ENCODE data around the gene RAB30. TPM values are rescaled to one million over a fixed set of nuclear protein-coding genes. Genes with fewer than 3 reads are reported as not detected.

RAB30 gene
- total and polyA plus RNA-seq, 8 donors = 11.3 to 15.9 (median 14.3) TPM

DNA sequence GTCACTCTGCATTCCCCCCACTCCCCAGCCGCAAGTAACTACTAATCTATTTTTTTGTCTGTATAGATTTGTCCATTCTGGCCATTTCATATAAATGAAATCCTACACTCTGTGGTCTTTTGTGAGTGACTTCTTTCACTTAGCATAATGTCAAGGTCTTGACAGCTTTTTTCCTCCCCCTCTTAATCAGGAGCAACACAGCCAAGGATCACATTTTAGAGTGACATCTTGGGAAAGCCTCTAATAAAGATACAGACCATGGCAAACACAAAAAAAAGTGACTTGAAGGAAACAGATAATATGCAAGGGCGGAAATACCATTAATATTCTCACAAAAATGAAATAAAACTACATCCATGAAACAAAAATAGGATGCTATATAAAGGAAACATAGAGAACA lies 43.9 kb downstream of the RAB30 start:
- no peak for DNase-seq
- no peaks in the 10 kb centered on the region for H3K9me3 ChIP-seq
- no peak overlapping the region for H3K27ac ChIP-seq
- no peaks in the 10 kb centered on the region for H3K27me3 ChIP-seq
- no peak overlapping the region for H3K4me3 ChIP-seq
- intact Hi-C loops (cut with DNase I) = no loop called here
- H3K4me1 ChIP-seq = peaks cover 0 to 8% of the 10 kb centered on the region in 2 donors
- TF ChIP-seq CTCF (IDR thresholded peaks at IDR 0.05) = no peak
- no peak for ATAC-seq
- no peaks in the 10 kb centered on the region for H3K36me3 ChIP-seq

DNA sequence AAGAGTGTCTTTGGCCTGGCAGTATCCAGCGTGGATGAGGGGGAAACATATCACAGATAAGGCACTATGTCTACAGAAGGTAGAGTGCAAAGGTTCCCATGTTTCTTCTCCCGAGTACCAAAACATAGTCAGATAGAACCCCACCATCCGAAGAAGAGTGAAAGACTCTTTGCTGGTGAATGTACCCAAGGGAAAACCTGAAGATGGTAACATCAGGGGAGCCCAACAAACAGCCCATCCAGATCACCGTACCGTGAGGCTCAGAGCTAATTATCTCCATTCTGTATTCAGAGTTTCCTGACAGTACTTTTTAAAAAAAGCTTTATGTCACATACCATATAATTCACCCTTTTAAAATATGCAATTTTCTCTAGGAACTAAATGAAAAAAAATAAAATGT lies 44.4 kb downstream of the RAB30 start:
- Histone ChIP-seq H3K36me3 (no peaks in the 10 kb centered on the region), H3K4me1 (peaks cover 0 to 8% of the 10 kb centered on the region in 2 donors), H3K9me3 (no peaks in the 10 kb centered on the region), H3K4me3 (no peak overlapping the region), H3K27me3 (no peaks in the 10 kb centered on the region), H3K27ac (no peak overlapping the region)
- TF ChIP-seq CTCF (IDR thresholded peaks at IDR 0.05) = no peak
- no peak for ATAC-seq
- DNase-seq = no peak
- intact Hi-C loops (cut with DNase I) = no loop called here

DNA sequence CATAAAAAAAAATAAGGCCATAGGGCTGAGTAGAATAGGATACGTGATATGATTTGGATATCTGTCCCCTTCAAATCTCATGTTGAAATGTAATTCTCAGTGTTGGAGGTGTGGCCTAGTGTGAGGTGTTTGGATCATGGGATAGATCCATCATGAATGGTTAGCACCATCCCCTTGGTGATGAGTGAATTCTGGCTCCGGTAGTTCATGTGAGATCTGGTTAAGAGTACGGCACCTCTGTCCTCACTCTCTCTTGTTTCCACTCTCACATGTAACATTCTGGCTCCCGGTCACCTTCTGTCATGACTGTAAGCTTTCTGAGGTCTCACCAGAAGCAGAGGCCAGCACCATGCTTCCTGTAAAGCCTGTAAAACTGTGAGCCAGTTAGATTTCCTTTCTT lies 45.5 kb downstream of the RAB30 start:
- intact Hi-C loops (cut with DNase I) = no loop called here
- Histone ChIP-seq H3K4me1 (peaks cover 0 to 8% of the 10 kb centered on the region in 2 donors), H3K36me3 (no peaks in the 10 kb centered on the region)

GRCh38 chr11:83025267-83025704 lies 46.4 kb downstream of the RAB30 start:
- H3K4me3 ChIP-seq = no peak overlapping the region
- H3K27ac ChIP-seq = no peak overlapping the region
- DNase-seq (no peak), ATAC-seq (no peak)
- no peak for TF ChIP-seq CTCF (IDR thresholded peaks at IDR 0.05)
- no peaks in the 10 kb centered on the region for H3K36me3 ChIP-seq
- intact Hi-C loops (cut with DNase I) = no loop called here
- no peaks in the 10 kb centered on the region for H3K27me3 ChIP-seq
- no peaks in the 10 kb centered on the region for H3K9me3 ChIP-seq
- peaks cover 0 to 8% of the 10 kb centered on the region in 2 donors for H3K4me1 ChIP-seq

More for the DNA sequence above, 45.5 kb downstream of the RAB30 start:
- no peak overlapping the region for H3K27ac ChIP-seq
- no peak for TF ChIP-seq CTCF (IDR thresholded peaks at IDR 0.05)
- no peaks in the 10 kb centered on the region for H3K27me3 ChIP-seq
- H3K9me3 ChIP-seq = no peaks in the 10 kb centered on the region
- no peak for DNase-seq
- no peak for ATAC-seq
- no peak overlapping the region for H3K4me3 ChIP-seq

DNA sequence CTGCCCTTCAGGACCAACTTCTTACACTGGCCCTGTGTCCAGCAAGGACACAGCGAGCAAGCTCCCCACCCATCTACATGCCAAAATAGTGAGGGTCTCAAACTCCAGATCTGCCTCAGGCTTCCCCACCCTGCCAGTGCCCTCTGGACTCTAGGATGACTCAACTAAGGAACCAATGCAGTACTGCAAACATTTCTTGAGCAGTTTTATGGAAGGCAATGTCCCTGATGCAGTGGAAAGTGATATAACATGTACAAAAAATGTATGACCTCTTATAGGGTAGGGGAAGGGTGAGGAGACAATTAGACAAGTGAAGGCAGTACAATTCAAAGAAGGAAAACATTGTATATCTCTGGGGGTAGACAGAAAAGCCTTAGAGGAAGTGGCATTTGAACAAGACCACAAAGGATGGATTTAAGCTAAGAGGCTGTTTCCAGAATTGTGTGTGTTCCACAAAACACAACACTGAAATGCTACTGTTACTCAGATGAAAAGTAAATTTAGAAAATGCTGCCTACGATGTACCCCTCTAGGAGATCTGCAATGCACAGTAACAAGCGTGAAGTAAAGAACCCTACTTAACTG lies 47.3 kb downstream of the RAB30 start:
- DNase-seq (no peak), ATAC-seq (no peak)
- intact Hi-C loops (cut with DNase I) = no loop called here
- H3K4me3 ChIP-seq = no peak overlapping the region
- H3K27ac ChIP-seq = no peak overlapping the region
- H3K9me3 ChIP-seq = no peaks in the 10 kb centered on the region
- H3K4me1 ChIP-seq = peaks cover 0 to 8% of the 10 kb centered on the region in 2 donors
- H3K27me3 ChIP-seq = no peaks in the 10 kb centered on the region
- no peaks in the 10 kb centered on the region for H3K36me3 ChIP-seq
- no peak for TF ChIP-seq CTCF (IDR thresholded peaks at IDR 0.05)
